GM18868 (cell line): ENCODE results near the gene SCUBE1.

Source experiments
- ATAC-seq: cut with Tn5 transposase; IDR thresholded peaks from one replicate; pipeline ENCODE4 v1.9.1; 2021; ENCODE audit warnings: mild to moderate bottlenecking, moderate library complexity; ENCODE audit not compliant: unreplicated experiment

Gene SCUBE1

DNA sequence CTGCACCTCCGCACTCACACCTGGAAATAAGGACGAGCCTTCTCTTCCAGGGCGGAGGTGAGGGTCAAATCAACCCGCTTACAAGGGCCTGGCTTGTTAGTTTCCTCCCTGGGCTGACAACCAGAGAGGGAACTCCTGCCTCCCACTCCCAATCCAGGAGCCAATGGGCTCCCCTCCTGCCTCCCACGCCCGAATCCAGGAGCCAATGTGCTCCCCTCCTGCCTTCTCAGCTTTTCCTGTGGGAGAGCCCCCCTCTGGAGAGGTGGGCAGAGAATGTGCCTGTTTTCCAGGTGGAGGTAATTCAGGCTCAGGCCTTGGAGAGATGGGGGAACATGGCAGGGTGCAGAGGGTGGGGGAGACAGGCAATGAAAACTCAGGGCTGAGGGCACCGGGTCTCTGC lies 102.6 kb downstream of the SCUBE1 start:
- no peak for ATAC-seq

DNA sequence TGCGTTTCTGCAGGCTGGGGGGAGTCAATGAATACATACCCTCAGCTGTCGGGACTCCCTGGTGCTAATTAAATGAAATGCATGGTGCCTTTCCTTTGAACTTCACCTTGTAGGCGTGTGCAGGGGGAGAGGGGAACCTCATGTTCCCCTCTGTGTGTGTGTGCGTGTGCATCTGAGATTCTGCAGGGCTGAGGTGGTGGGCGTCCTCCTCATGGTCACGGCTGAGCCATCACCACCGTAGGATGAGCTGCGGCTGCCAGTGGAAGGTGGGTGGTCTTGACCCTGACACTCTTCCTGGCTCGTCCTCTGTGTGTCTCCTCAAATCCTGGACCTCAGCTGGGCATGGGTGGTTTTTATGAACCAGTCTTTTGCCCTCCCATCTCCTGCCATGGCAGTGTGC lies 103.2 kb downstream of the SCUBE1 start:
- ATAC-seq, result no peak

DNA sequence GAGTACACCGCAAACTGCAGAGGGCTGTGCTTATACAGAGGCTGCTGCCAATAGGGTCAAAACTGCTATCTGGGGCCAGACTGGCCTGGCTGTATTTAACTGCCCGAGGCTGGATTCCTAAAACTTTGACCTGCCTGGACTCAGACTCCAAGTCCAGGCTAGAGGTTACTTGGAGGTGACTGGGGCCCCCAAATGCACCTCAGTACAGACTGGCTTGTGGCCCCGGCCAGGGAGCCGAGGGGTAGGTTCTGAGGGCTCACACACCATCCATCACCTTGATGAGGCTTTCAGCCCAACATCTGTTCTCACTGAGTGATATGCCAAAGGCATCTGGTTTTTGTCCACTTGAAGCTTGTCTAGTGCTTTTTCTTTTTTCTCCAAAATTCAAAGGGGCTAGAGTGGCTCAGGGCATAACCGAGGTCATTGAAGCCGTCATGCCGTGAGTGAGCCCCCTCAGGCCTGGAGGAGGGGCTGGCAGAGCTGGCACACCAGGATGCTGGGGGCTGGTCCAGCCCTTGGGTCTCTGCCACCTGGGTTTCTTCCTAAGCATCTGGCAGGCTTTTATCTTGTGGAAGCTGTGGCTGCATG lies 103.9 kb downstream of the SCUBE1 start:
- ATAC-seq, result no peak

DNA sequence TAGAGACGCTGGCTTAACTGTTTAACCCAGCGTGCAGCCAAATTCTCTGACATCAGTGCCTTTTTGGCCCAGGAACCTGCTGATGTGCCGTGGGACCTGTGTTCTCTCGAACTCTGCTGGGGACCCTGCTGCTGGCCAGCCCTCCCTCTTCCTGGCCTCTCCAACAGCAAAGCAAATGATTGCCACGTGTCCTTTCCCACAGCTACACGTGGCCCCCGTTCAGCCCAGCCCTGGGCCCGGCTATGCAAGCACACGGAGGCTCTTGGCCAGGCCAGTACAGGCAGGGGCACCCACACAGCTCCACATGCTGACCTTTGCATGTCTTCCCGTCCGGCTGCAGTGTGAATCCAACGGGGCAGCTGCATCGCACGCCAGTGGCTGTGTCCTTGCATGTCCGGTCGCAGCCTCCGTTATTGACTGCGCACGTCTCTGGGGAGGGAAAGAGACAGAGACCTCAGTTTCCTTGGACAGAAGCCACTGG lies 104.6 kb downstream of the SCUBE1 start:
- no peak for ATAC-seq

DNA sequence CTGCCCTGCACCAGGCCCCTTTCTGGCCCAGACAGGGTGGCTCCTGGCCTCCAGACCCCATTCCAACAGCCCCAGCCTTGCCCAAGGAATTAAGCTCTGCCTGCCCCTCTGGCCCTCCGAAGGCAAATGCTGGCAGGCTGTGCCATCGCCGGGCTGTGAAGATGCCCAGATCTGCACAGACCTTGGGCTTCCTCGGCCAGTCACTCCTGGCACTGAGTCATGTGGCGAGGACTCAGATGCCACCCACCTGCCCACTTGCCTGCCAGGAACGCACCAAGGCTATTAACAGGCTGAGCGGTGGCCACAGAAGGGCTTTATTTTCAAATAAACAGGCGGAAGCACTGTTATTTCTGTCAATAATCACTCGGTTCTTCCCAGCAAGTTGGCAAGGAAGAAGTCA lies 105.9 kb downstream of the SCUBE1 start:
- ATAC-seq, result no peak

DNA sequence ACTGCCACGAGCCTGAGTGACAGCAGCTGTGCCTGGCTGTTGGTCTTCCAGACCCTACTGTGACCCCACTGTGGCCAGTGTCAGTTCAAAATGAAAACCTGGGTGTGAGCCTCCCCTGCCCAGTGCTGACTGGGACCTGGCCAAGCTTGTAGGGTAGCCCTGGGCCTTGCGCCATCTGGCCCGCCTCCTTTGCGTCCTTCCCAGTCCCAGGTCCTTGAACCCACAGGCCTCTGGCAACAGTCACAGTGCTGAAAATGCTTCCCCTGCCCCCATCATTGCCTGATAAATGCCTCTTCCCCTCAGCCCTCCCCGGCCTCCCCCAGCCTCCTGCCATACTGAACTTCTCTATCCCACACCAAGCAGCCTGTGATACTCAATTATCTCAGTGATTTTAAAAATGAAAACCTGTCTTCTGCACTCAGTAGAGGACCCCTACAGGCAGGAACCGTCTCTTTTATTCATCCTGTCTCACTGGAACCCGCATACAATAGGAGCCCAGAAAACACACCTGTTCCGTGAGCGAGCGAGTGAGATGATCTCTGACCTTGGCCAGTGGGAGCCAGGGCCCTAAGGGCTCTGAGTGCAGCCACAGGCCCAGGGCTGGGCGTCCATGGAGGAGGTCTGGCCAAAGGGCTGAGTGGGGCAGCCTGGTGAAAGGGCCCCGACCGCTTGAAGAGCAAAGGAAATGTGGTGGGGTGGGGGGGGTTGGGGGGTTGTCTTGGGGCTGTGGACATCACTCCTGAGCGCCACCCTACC lies 106.6 kb downstream of the SCUBE1 start:
- no peak for ATAC-seq

DNA sequence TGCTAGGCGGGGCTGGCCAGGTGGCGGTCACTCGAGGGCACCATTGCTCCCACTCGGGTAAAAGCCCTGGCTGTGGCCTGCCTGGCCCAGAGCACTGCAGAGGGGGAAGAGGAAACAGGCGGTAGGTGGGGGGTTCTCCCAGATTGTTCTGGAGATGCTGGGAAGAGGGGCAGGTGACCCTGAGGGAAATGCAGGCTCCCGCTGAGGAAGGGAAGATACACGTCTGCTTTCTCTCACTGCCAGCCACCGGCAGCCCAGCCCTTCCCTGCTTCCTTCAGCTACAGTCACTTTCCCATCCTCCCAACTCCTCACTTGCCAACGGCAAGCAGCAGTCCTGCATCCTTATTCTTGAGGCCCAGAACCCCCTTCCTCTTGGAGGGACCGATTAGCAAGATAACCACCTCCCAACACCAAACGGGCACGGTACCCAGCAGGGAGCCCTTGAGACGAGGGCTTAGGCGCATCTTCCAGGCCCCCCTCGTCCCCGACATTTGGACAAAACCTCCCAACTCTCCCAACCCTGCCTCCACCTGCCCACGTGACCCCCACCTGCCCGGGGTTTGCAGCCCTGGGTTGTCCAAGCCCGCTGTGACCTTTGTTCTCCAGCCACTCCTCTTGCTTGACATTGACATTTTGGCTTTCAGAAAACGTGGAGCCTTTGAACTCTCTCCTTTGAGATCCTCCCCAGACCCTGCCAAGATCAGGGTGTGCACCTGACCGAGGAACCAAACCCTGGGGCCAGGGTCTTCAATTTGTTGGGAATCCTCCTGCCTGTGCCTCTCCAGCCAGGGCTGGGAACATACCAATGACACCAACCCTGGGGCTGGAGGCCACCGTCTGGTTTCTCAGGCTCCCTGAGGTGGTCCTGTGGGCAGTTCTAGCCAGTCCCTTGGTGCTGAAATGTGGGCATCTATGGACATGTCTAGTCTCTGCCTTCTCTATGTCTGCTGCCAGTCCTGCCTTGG lies 107.4 kb downstream of the SCUBE1 start:
- no peak for ATAC-seq

DNA sequence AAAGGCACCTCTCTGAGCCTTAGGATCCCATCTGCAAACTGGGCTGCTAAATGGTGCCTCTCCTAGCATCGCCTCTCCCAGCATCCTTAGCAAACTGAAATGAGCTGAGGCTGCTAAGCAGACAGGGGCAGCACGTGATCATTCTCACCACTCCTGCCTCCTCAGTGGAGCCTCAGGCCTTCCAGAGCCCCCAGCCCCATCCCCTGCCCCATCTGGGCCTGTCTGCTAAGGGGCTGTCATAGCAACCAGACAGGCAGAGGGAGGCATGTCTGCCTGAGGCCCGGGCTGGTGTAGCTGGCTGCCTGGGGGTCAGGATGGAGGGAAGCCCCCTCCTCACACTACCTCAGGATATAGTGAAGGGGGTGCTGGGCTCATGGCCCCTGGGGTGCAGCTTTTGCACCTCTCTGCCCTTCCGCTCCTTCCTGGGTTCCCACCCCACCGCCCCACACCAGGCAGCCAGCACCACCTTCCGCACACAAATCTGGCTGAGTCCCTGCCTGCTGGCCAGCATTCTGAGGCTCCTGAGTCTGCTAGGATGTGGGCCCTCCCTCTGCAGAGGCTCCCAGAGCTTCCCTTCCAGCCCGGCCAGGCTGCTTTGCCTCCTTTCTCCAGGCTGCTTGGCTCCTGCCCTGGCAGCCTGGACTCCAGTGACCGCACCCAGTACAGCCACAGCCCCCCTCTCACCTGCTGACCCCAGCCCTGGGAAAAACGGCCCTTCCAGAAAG lies 108.7 kb downstream of the SCUBE1 start:
- ATAC-seq, result no peak

DNA sequence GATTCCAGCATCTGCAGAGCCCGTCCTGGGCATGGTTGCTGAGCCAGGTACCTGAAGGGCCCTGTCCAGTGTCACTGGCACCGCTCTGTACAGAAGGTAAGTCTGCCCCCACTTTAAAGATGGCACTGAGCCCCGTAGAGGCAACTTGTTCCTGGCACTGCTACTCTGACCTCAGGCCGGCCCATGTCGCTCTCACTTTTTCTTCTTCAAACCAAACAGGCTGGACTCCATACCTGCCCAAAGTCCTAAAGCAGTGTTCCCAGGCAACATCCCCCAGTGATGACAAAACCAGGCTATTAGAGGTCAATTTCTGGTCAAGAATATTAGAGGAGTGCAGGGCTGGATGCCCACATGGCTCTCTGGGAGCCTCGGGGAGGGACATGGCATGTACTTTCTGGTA lies 109.6 kb downstream of the SCUBE1 start:
- ATAC-seq, result no peak

DNA sequence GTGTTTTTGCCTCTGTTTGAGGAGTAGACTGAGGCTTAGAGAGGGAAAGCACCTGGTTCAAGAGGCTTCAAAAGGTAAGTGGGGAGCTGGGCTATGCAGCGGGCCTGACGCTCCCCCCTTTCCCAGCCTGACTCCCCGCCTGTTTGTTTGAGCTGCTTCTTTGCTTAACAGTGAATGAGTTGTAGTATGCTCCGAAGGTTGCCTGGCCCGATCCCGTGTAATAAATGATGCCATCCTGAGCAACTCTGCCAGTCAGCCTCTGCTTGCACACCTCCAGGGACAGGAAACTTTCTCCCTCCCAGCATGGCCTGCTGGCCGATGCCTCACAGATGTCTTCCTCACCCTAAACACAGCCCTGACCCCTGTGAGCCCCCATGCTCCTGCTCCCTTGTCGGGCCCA lies 110.7 kb downstream of the SCUBE1 start:
- no peak for ATAC-seq

DNA sequence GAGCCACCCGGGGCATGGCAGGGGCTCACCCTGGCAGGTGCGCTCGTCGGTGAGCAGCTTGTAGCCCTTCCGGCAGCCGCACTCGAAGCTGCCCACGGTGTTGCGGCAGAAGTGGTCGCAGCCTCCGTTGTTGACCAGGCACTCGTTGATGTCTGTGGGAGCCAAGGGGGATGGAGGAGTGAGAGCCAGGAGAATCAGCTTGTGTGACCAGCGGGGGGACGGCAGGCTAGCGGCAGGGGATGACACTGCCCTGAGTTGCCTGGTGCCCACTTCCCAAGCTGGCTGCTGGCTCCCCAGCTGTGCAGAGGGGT lies 111.5 kb downstream of the SCUBE1 start:
- no peak for ATAC-seq

DNA sequence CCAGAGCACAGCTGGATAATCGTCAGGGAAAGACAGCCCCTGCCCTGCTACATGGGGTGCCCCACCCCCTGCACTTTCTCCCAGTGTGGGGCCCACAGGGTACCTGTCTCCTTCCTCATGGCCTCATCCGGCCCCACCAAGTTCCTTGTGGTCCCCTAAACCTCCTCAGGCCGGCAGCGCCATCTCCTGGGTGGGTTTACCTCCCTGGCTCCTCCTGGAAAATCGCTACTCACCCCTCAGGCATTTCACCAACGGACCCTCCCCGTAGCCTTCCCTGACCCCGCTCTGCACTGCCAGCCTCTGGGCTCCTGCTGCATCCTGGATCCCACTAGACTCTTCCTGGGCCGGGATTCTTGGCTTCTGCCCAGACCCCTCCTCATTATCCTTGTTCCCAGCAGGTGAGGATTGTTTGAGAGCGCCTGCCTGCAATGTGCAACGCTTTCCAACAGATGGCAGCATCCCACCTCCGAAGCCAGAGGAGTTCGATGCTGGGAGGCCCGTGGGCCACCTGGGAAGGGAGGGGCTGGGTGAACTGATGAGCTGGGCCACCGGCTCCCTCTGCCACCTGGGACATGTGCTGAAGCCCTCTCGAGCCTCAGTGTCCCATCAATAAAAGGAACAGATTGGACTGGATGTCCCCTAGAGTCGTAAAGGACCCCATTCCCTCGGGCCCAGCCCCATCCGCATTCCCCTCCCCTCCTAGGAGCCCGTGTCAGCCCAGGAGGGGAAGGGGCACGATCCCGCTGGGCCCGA lies 112.0 kb downstream of the SCUBE1 start:
- ATAC-seq, result no peak

DNA sequence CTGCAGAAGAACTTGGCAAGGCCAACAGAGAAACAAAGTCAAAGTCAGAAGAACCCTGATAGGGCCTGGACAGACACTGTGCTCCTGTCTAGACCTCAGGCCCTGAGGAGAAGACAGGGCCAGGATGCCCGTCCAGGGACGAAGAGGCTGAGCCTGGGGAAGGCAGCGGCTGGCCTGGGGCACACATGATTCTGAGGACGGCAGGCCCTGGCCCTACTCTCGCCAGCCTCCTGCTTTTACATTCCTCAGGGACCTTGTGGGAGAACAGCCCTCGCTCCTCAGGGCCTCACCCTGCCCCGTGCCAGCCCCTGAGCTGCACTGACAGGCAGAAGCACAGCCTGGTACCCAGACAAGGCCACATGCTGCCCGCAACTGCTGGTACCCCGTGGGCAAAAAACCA lies 112.6 kb downstream of the SCUBE1 start:
- no peak for ATAC-seq

DNA sequence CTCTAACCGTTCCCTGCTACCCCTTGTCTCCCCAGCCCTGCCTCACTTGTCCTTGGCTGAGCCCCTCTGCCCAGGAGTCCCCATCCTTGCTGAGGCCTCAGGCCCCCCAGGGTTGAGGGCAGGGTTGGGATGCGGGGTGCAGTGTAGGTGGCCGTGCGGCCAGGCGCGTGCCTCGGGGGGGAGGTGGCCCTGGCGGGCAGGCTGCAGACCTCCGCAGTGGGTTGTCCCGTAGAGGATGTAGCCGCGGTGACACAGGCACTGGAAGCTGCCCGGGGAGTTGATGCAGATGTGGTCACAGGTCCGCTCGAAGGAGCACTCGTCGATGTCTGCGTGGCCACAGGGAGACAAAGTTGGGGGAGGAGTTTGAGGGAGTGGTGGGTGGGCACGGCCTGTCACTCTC lies 114.3 kb downstream of the SCUBE1 start:
- no peak for ATAC-seq

DNA sequence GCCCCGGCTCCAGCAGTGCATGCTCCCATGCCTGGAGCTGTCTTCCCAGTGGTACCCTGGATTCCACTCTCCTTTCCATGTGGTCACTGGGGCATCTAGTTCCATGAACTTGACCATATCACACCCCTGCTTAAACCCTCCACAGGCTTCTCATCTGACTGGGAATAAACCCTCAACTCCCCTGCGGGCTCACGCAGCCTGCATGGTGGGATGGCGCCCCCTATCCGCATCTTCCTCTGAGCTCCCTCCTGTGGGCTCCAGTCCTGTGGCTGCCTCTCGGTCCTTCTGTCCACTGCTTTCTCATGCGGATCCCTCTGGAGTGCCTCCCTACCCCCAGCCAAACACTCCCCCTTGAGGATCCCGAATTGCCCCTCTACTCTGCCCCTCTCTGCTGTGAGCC lies 114.8 kb downstream of the SCUBE1 start:
- ATAC-seq, result no peak

DNA sequence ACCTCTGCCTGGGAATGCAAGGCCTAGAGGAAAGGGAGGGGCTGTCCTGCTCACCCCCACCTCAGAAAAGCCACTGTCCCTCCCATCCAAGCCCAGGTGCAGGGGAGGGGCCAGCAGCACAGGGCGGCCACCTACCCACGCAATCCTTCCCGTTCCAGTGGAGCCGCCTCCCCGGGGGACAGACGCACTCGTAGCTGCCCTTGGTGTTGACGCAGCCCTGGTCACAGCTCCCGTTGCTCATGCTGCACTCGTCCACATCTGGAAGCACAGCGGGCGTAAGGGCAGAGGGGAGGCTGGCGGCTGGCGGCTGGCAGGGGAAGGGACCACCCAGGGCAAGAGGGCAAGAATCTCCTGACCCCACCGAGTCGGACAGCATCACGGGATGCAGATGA lies 115.9 kb downstream of the SCUBE1 start:
- ATAC-seq, result no peak

DNA sequence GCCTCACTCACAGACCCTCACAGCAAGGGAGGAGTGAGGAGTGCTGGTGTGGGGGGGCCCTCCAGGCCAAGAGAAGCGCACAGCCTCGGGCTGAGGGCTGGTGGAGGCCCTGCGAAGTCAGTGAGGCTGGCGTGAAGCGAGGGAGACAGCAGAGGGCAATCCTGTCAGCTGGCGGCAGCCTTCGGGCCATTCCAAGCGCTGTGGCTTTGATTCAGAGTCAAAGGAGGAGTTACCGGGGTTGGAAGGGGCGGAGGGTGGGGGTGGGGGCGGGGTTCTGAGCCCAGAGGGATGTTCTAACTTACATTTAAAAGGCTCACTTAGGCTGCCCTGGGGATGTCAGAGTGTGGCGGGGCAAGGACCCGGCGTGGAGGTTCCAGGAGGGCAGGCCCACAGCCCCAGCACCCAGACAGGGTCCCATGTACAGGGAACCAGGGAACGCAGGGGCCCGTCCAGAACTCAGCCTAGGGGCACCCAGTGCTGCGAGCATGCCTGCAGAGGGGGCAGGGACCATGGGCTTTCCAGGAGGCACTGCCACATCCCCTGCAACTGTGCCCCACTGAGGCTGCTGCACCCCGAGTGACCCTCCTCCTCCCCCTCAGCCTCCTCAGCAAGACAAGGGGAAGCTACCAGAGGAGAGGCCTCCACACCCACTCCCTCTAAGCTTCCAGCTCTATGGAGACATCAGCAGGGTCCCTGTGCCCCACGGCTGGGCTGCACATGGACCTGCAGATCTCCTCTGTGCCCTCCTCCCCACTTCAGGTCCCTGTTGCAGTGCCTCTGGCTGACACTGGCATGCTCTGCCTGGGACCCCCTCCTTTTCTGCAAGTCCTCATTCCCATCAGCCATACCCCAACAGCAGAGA lies 116.6 kb downstream of the SCUBE1 start:
- no peak for ATAC-seq

DNA sequence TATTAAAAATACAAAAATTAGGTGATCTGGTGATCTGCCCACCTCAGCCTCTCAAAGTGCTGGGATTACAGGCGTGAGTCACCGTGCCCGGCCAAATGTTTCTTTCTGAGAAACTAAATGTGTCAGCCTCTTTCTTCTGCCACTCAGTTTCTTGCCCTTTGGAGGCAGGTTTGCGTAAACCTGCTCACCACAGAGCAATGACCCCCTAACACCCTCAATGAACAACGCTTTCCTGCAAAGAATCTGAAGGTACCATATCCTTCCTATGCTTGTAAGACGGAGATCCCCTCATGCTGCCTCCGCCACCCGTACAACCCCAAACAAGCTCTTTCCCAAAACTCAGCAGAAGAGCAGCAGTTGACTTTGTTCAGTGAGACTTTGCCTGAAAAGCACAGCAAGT lies 117.6 kb downstream of the SCUBE1 start:
- ATAC-seq, result no peak

DNA sequence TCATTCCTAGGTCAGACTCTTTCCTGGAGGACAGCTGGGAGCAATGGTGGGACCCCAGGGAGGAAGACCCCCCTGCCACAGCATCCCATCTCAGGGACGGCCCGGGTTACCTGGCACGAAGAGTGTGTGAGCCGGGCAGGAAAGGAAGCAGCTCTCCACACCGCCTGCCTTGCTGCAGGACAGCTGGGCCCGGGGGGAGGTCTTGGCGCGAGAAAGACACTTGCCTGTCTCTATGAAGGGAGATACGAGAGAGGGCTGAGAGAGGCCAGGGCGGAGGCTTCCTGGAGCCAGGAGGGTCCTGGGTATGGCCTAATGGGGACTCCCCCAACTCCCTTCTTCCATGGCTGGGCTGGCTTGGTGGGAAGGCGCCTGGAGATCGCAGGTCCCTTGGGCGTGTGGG lies 120.2 kb downstream of the SCUBE1 start:
- ATAC-seq, result no peak

DNA sequence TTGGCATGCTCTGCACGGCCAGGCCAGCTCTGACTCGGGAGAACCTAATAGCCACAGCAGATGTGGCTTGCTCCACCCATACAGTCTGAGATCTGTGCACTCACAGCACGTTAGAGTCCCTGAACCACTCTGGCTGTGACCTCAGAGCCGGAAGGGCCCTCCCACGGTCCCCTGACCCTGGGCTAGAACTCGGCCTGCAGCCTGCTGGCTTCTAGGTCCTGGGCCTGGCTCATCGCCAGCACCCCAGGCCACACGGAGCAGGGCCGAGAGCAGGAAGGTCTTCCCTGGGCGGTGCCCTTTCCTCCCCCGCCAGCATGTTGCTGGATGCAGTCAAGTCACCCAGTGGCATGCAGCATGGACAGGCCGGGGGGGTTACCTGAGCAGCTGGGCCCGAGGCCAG lies 120.9 kb downstream of the SCUBE1 start:
- no peak for ATAC-seq
